WTC11 (cell line): ENCODE measurements around the gene RNF212B. TPM values are rescaled to one million over a fixed set of nuclear protein-coding genes. Genes with fewer than 3 reads are reported as not detected.

Experiments used
- ATAC-seq: fragments of 200-7000 bp; cut with Tn5 transposase; 2 replicates; pipeline ENCODE4 v1.10.0; 2021; ENCODE audit warnings: mild to moderate bottlenecking, moderate library complexity
- CTCF ChIA-PET: fragments of 300-600 bp; sonication (Branson Sonifier 250); formaldehyde crosslinking; loops from one replicate; lab custom pipeline; 2021; ENCODE audit warnings: antibody characterized with exemption; lab: Charles Lee
- POLR2A ChIA-PET: fragments of 350-600 bp; sonication (Branson Sonifier 250); formaldehyde crosslinking; loops from one replicate; lab custom pipeline; 2021; ENCODE audit warnings: antibody characterized with exemption; lab: Charles Lee
- DNase-seq: peaks from one replicate; pipeline ENCODE4 v3.0.0; 2021; ENCODE audit warnings: low spot score
- H3K27ac Mint-ChIP-seq: 2 replicates; pipeline ENCODE4 v1.8.0; 2021; ENCODE audit warnings: mixed read lengths
- H3K27me3 Mint-ChIP-seq: 2 replicates; pipeline ENCODE4 v1.8.0; 2021; ENCODE audit warnings: low read depth, mild to moderate bottlenecking, moderate library complexity, mixed read lengths
- H3K36me3 Mint-ChIP-seq: 2 replicates; pipeline ENCODE4 v1.8.0; 2021; ENCODE audit warnings: mixed read lengths
- H3K4me1 Mint-ChIP-seq: 2 replicates; pipeline ENCODE4 v1.8.0; 2022; ENCODE audit warnings: mixed read lengths
- H3K4me3 Mint-ChIP-seq: 2 replicates; pipeline ENCODE4 v1.8.0; 2021; ENCODE audit warnings: mild to moderate bottlenecking, moderate library complexity, mixed read lengths
- H3K9me3 Mint-ChIP-seq: 2 replicates; pipeline ENCODE4 v1.8.0; 2021; ENCODE audit warnings: mixed read lengths
- ATF1 ChIP-seq: sonication (generic); formaldehyde crosslinking; IDR thresholded peaks from 2 replicates; pipeline ENCODE4 v1.8.1; 2023; ENCODE audit warnings: mild to moderate bottlenecking, moderate library complexity, missing genetic modification reagents
- CREB1 ChIP-seq: sonication (generic); formaldehyde crosslinking; IDR thresholded peaks from 2 replicates; pipeline ENCODE4 v1.8.0; 2023; ENCODE audit warnings: mild to moderate bottlenecking, missing genetic modification reagents
- FOXJ3 ChIP-seq: sonication (generic); formaldehyde crosslinking; IDR thresholded peaks from 2 replicates; pipeline ENCODE4 v1.9.0; 2021; ENCODE audit warnings: missing genetic modification reagents, mild to moderate bottlenecking, borderline replicate concordance
- JAZF1 ChIP-seq: fragments of 250-450 bp; sonication (Bioruptor Pico); IDR thresholded peaks from 2 replicates; pipeline ENCODE4 v1.9.0; 2021; ENCODE audit warnings: moderate library complexity, mild to moderate bottlenecking, inconsistent platforms
- KAT7 ChIP-seq: sonication (generic); formaldehyde crosslinking; IDR thresholded peaks from 2 replicates; pipeline ENCODE4 v1.8.1; 2023; ENCODE audit warnings: missing genetic modification reagents, mild to moderate bottlenecking, borderline replicate concordance
- NFATC4 ChIP-seq: fragments of 250-450 bp; sonication (Bioruptor Pico); IDR thresholded peaks from 2 replicates; pipeline ENCODE4 v1.9.0; 2021; ENCODE audit warnings: mild to moderate bottlenecking
- NFYB ChIP-seq: sonication (generic); formaldehyde crosslinking; conservative IDR thresholded peaks from 2 replicates; pipeline ENCODE4 v1.8.0; 2022; ENCODE audit warnings: low read depth, missing genetic modification reagents
- NR1H2 ChIP-seq: sonication (generic); formaldehyde crosslinking; IDR thresholded peaks from 2 replicates; pipeline ENCODE4 v1.9.0; 2021; ENCODE audit warnings: mild to moderate bottlenecking, moderate library complexity, missing genetic modification reagents
- TEAD4 ChIP-seq: sonication (generic); formaldehyde crosslinking; IDR thresholded peaks from 2 replicates; pipeline ENCODE4 v1.8.0; 2022; ENCODE audit warnings: mild to moderate bottlenecking, missing genetic modification reagents
- ZNF138 ChIP-seq: sonication (generic); formaldehyde crosslinking; conservative IDR thresholded peaks from 2 replicates; pipeline ENCODE4 v1.8.1; 2022; ENCODE audit warnings: mild to moderate bottlenecking, moderate library complexity, missing genetic modification reagents
- ZNF281 ChIP-seq: sonication (generic); formaldehyde crosslinking; IDR thresholded peaks from 2 replicates; pipeline ENCODE4 v1.8.0; 2023; ENCODE audit warnings: mild to moderate bottlenecking, missing genetic modification reagents
- ZNF423 ChIP-seq: fragments of 250-450 bp; sonication (Bioruptor Pico); IDR thresholded peaks from 2 replicates; pipeline ENCODE4 v2.1.2; 2022; ENCODE audit warnings: mild to moderate bottlenecking, moderate library complexity
- total RNA-seq: library from RNA; stranded (reverse); gene quantifications from 3 replicates; pipeline ENCODE4 v1.2.3, GENCODE V29; 2021
- TF ChIP-seq, protein P1 (sequence below): sonication (generic); formaldehyde crosslinking; conservative IDR thresholded peaks from 2 replicates; pipeline ENCODE4 v1.8.1; 2023; ENCODE audit warnings: mild to moderate bottlenecking, low read depth, missing genetic modification reagents, moderate library complexity
- TF ChIP-seq, protein P2 (sequence below): sonication (generic); formaldehyde crosslinking; IDR thresholded peaks from 2 replicates; pipeline ENCODE4 v1.8.1; 2023; ENCODE audit warnings: mild to moderate bottlenecking, missing genetic modification reagents, moderate library complexity
- TF ChIP-seq, protein P3 (sequence below): sonication (generic); formaldehyde crosslinking; conservative IDR thresholded peaks from 2 replicates; pipeline ENCODE4 v1.8.1; 2022; ENCODE audit warnings: mild to moderate bottlenecking, missing genetic modification reagents
- TF ChIP-seq, protein P4 (sequence below): fragments of 250-450 bp; sonication (Bioruptor Pico); IDR thresholded peaks from 2 replicates; pipeline ENCODE4 v2.1.2; 2022; ENCODE audit warnings: mild to moderate bottlenecking, moderate library complexity
- TF ChIP-seq, protein P5 (sequence below): sonication (generic); formaldehyde crosslinking; IDR thresholded peaks from 2 replicates; pipeline ENCODE4 v1.8.0; 2023; ENCODE audit warnings: missing genetic modification reagents

RNF212B gene
- total RNA-seq, 1 experiment from 2014 or later: 0.46 TPM

- POLR2A ChIA-PET: no interaction called here
- no peaks in the 10 kb centered on the region for H3K9me3 Mint-ChIP-seq
- no peak overlapping the region for H3K27ac Mint-ChIP-seq
- no peak for TF ChIP-seq TEAD4 (CRISPR knock-in tag)
- TF ChIP-seq FOXJ3: no peak
- no peak for TF ChIP-seq ATF1 (CRISPR knock-in tag)
- no peak for TF ChIP-seq NR1H2 (CRISPR knock-in tag)
- no peak for TF ChIP-seq ZNF423 (CRISPR knock-in tag)
- TF ChIP-seq, protein P1, sequence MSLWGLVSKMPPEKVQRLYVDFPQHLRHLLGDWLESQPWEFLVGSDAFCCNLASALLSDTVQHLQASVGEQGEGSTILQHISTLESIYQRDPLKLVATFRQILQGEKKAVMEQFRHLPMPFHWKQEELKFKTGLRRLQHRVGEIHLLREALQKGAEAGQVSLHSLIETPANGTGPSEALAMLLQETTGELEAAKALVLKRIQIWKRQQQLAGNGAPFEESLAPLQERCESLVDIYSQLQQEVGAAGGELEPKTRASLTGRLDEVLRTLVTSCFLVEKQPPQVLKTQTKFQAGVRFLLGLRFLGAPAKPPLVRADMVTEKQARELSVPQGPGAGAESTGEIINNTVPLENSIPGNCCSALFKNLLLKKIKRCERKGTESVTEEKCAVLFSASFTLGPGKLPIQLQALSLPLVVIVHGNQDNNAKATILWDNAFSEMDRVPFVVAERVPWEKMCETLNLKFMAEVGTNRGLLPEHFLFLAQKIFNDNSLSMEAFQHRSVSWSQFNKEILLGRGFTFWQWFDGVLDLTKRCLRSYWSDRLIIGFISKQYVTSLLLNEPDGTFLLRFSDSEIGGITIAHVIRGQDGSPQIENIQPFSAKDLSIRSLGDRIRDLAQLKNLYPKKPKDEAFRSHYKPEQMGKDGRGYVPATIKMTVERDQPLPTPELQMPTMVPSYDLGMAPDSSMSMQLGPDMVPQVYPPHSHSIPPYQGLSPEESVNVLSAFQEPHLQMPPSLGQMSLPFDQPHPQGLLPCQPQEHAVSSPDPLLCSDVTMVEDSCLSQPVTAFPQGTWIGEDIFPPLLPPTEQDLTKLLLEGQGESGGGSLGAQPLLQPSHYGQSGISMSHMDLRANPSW (CRISPR knock-in tag): no peak
- TF ChIP-seq, protein P2, sequence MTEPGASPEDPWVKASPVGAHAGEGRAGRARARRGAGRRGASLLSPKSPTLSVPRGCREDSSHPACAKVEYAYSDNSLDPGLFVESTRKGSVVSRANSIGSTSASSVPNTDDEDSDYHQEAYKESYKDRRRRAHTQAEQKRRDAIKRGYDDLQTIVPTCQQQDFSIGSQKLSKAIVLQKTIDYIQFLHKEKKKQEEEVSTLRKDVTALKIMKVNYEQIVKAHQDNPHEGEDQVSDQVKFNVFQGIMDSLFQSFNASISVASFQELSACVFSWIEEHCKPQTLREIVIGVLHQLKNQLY (CRISPR knock-in tag): no peak
- no peak for TF ChIP-seq ZNF138 (CRISPR knock-in tag)
- TF ChIP-seq KAT7 (CRISPR knock-in tag): no peak
- TF ChIP-seq, protein P3, sequence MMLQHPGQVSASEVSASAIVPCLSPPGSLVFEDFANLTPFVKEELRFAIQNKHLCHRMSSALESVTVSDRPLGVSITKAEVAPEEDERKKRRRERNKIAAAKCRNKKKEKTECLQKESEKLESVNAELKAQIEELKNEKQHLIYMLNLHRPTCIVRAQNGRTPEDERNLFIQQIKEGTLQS: no peak
- no peak for TF ChIP-seq CREB1 (CRISPR knock-in tag)
- TF ChIP-seq, protein P4, sequence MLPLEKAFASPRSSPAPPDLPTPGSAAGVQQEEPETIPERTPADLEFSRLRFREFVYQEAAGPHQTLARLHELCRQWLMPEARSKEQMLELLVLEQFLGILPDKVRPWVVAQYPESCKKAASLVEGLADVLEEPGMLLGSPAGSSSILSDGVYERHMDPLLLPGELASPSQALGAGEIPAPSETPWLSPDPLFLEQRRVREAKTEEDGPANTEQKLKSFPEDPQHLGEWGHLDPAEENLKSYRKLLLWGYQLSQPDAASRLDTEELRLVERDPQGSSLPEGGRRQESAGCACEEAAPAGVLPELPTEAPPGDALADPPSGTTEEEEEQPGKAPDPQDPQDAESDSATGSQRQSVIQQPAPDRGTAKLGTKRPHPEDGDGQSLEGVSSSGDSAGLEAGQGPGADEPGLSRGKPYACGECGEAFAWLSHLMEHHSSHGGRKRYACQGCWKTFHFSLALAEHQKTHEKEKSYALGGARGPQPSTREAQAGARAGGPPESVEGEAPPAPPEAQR (CRISPR knock-in tag): no peak
- no peak for TF ChIP-seq JAZF1 (CRISPR knock-in tag)
- no peak for TF ChIP-seq NFATC4 (CRISPR knock-in tag)
- no peak for TF ChIP-seq ZNF281 (CRISPR knock-in tag)
- TF ChIP-seq NFYB (CRISPR knock-in tag): no peak
- TF ChIP-seq, protein P5, sequence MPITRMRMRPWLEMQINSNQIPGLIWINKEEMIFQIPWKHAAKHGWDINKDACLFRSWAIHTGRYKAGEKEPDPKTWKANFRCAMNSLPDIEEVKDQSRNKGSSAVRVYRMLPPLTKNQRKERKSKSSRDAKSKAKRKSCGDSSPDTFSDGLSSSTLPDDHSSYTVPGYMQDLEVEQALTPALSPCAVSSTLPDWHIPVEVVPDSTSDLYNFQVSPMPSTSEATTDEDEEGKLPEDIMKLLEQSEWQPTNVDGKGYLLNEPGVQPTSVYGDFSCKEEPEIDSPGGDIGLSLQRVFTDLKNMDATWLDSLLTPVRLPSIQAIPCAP (CRISPR knock-in tag): no peak
- TF ChIP-seq, all 79 proteins: peak for 0
- Mint-ChIP-seq H3K4me1 (peaks cover 18% of the 10 kb centered on the region), H3K4me3 (0 out of 2 replicates have a peak overlapping the region, but pooled peaks have one; percentile 87), H3K27me3 (peaks cover 4% of the 10 kb centered on the region), H3K36me3 (peaks cover 6% of the 10 kb centered on the region)
- no peak for DNase-seq
- CTCF ChIA-PET: interaction anchor here (1.1 kb wide), 1 partner anchor 18 kb away, joined by 3 read pairs; no protein-coding TSS in a partner anchor
- no peak for ATAC-seq
Measured at GRCh38 chr14:23308721-23309445, 71.1 kb downstream of the RNF212B start.
